ENCODE data around the gene MAP7D3. TPM values are rescaled to one million over a fixed set of nuclear protein-coding genes. Genes with fewer than 3 reads are reported as not detected.

MAP7D3 gene
- total and polyA plus RNA-seq, 10 of the 15 experiments (the other 5 are each of a cell fraction or from before 2014, with no cell fraction given), result 9.1 to 24.0 (median 11.0) TPM

- intact Hi-C loops (cut with micrococcal nuclease; ENCODE audit: unreplicated experiment) (no loop called here), in situ Hi-C loops (cut with MboI) (no loop called here)
- H3K27ac ChIP-seq (ENCODE audit: control insufficient read depth, insufficient read depth), result no peak overlapping the region
- no peaks in the 10 kb centered on the region for H3K9me3 ChIP-seq (replicated peaks; ENCODE audit: control insufficient read depth, insufficient read depth, low read length)
- ChIA-PET CTCF (no interaction called here), RAD21 (ENCODE audit: unreplicated experiment) (no interaction called here), POLR2A (no interaction called here), SMC1A (ENCODE audit: uncharacterized antibody, unreplicated experiment) (interaction anchor here (1.2 kb wide), 1 partner anchor 28 kb away, joined by 3 read pairs; no protein-coding TSS in a partner anchor)
- DNase-seq (ENCODE audit: low read depth, low spot score) (no peak), FAIRE-seq (no peak), ATAC-seq (no peak)
- H3K4me1 ChIP-seq (ENCODE audit: control insufficient read depth, insufficient read depth, low read length), result no peaks in the 10 kb centered on the region
- no peak overlapping the region for H2AFZ ChIP-seq (ENCODE audit: control insufficient read depth, low read depth, low read length)
- TF ChIP-seq NFIC (IDR thresholded peaks at IDR 0.05; ENCODE audit: low read depth, low read length) (no peak), SREBF1 (IDR thresholded peaks at IDR 0.05; ENCODE audit: low read length) (no peak), STAT1 (conservative IDR thresholded peaks at IDR 0.05) (no peak)
- TF ChIP-seq, protein P1, sequence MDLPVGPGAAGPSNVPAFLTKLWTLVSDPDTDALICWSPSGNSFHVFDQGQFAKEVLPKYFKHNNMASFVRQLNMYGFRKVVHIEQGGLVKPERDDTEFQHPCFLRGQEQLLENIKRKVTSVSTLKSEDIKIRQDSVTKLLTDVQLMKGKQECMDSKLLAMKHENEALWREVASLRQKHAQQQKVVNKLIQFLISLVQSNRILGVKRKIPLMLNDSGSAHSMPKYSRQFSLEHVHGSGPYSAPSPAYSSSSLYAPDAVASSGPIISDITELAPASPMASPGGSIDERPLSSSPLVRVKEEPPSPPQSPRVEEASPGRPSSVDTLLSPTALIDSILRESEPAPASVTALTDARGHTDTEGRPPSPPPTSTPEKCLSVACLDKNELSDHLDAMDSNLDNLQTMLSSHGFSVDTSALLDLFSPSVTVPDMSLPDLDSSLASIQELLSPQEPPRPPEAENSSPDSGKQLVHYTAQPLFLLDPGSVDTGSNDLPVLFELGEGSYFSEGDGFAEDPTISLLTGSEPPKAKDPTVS (IDR thresholded peaks at IDR 0.05; ENCODE audit: low read depth, low read length), result no peak
- no peaks in the 10 kb centered on the region for H3K79me2 ChIP-seq (ENCODE audit: control insufficient read depth, insufficient read depth, low read length)
- no peak overlapping the region for H3K4me2 ChIP-seq (ENCODE audit: control insufficient read depth, insufficient read depth)
- H3K9ac ChIP-seq (ENCODE audit: control insufficient read depth, insufficient read depth, low read length), result no peak overlapping the region
- no peaks in the 10 kb centered on the region for H3K27me3 ChIP-seq (replicated peaks in 1 of 2; ENCODE audit: control insufficient read depth in 2 of 2, insufficient read depth in 2 of 2, low read length in 1 of 2)
- BruUV-seq (replicated peaks), result no TSS peak
- H4K20me1 ChIP-seq (ENCODE audit: control insufficient read depth, insufficient read depth), result no peaks in the 10 kb centered on the region
- no peaks in the 10 kb centered on the region for H3K36me3 ChIP-seq (ENCODE audit: control insufficient read depth in 2 of 2, insufficient read depth in 2 of 2, low read length in 1 of 2)
- WGBS (ENCODE audit: insufficient coverage, insufficient replicate concordance, low lambda C conversion rate, missing lambda C conversion rate), result 48% methylated on average over 8 of the region's 8 CpGs
- no peak overlapping the region for H3K4me3 ChIP-seq
Observed at GRCh38 chrX:136295380-136295779, 44.2 kb upstream of the MAP7D3 start.

- Histone ChIP-seq H3K4me1 (ENCODE audit: control insufficient read depth, insufficient read depth, low read length) (no peaks in the 10 kb centered on the region), H3K4me3 (no peak overlapping the region), H3K9ac (ENCODE audit: control insufficient read depth, insufficient read depth, low read length) (no peak overlapping the region), H3K27ac (ENCODE audit: control insufficient read depth, insufficient read depth) (no peak overlapping the region), H3K36me3 (ENCODE audit: control insufficient read depth in 2 of 2, insufficient read depth in 2 of 2, low read length in 1 of 2) (no peaks in the 10 kb centered on the region), H4K20me1 (ENCODE audit: control insufficient read depth, insufficient read depth) (no peaks in the 10 kb centered on the region), H3K27me3 (replicated peaks in 1 of 2; ENCODE audit: control insufficient read depth in 2 of 2, insufficient read depth in 2 of 2, low read length in 1 of 2) (no peaks in the 10 kb centered on the region), H3K79me2 (ENCODE audit: control insufficient read depth, insufficient read depth, low read length) (no peaks in the 10 kb centered on the region), H2AFZ (ENCODE audit: control insufficient read depth, low read depth, low read length) (no peak overlapping the region), H3K9me3 (replicated peaks; ENCODE audit: control insufficient read depth, insufficient read depth, low read length) (no peaks in the 10 kb centered on the region), H3K4me2 (ENCODE audit: control insufficient read depth, insufficient read depth) (no peak overlapping the region)
- intact Hi-C loops (cut with micrococcal nuclease; ENCODE audit: unreplicated experiment), result no loop called here
- ChIA-PET CTCF (no interaction called here), RAD21 (ENCODE audit: unreplicated experiment) (no interaction called here), SMC1A (ENCODE audit: uncharacterized antibody, unreplicated experiment) (no interaction called here), POLR2A (no interaction called here)
- in situ Hi-C loops (cut with MboI), result no loop called here
- BruUV-seq (replicated peaks), result no TSS peak
- 0% methylated on average over 2 of the region's 2 CpGs for WGBS (ENCODE audit: insufficient coverage, insufficient replicate concordance, low lambda C conversion rate, missing lambda C conversion rate)
- ATAC-seq (no peak), FAIRE-seq (no peak), DNase-seq (ENCODE audit: low read depth, low spot score) (no peak)
- no peak for TF ChIP-seq SPI1 (IDR thresholded peaks at IDR 0.05; ENCODE audit: borderline replicate concordance, insufficient read depth, low read depth, low read length)
- TF ChIP-seq NR2C2 (IDR thresholded peaks at IDR 0.05; ENCODE audit: borderline replicate concordance, control insufficient read depth, insufficient read length, low read depth), result no peak
- TF ChIP-seq ZNF384 (IDR thresholded peaks at IDR 0.05; ENCODE audit: borderline replicate concordance, low read depth, low read length), result no peak
- no peak for TF ChIP-seq SREBF1 (IDR thresholded peaks at IDR 0.05; ENCODE audit: low read length)
- TF ChIP-seq RELB (IDR thresholded peaks at IDR 0.05; ENCODE audit: low read depth), result no peak
- no peak for TF ChIP-seq ZNF274 (IDR thresholded peaks at IDR 0.05; ENCODE audit: insufficient read depth, insufficient read length)
- no peak for TF ChIP-seq RAD21 (IDR thresholded peaks at IDR 0.05; ENCODE audit: insufficient read depth, low read depth, low read length)
- no peak for TF ChIP-seq LARP7 (IDR thresholded peaks at IDR 0.05)
- no peak for TF ChIP-seq SMARCA5 (IDR thresholded peaks at IDR 0.05)
- no peak for TF ChIP-seq SIX5 (IDR thresholded peaks at IDR 0.05; ENCODE audit: low read depth, low read length, severe bottlenecking)
- TF ChIP-seq ATF2 (IDR thresholded peaks at IDR 0.05; ENCODE audit: low read length), result no peak
- TF ChIP-seq IKZF1 (conservative IDR thresholded peaks at IDR 0.05), result no peak
Observed at GRCh38 chrX:136292656-136293055, 41.5 kb upstream of the MAP7D3 start.

All from GM12878 (cell line).